Measurements from ENCODE around the gene TOM1L2. TPM values are rescaled to one million over a fixed set of nuclear protein-coding genes. Genes with fewer than 3 reads are reported as not detected.
A peak's percentile ranks its signal among the peaks of the same experiment; 100 is the strongest.
"Not testable (repeated sequence)": the region's sequence is repeated elsewhere in the genome, so short reads cannot be mapped to it uniquely, and the experiment has no call there.

TOM1L2 gene
- total and polyA plus RNA-seq, 12 donors: 46.4 to 331 (median 273) TPM

- intact Hi-C loops (cut with DNase I): no loop called here
- Histone ChIP-seq H3K4me3 (no peak overlapping the region), H3K27me3 (no peaks in the 10 kb centered on the region), H3K4me1 (peaks cover 23 to 84% (median 46%) of the 10 kb centered on the region in 9 donors), H3K27ac (no peak overlapping the region), H3K9me3 (no peaks in the 10 kb centered on the region), H3K36me3 (peaks cover 0 to 61% (median 7%) of the 10 kb centered on the region in 9 donors)
- TF ChIP-seq CTCF (IDR thresholded peaks at IDR 0.05): no peak
- ATAC-seq (no peak), DNase-seq (no peak)
- WGBS, 2 donors: 70 to 77% methylated on average over 15 of the region's 15 CpGs
Measured at GRCh38 chr17:17808706-17809432, 163.3 kb downstream of the TOM1L2 start.

- Histone ChIP-seq H3K27ac (peak overlapping the region in 2 of 10 donors; percentile 61 to 67), H3K4me1 (peaks cover 23 to 78% (median 44%) of the 10 kb centered on the region in 9 donors), H3K36me3 (peaks cover 0 to 61% (median under 1%) of the 10 kb centered on the region in 9 donors)
- ATAC-seq; H3K9me3 ChIP-seq; intact Hi-C loops (cut with DNase I); H3K27me3 ChIP-seq; DNase-seq; H3K4me3 ChIP-seq: not testable (repeated sequence)
- WGBS, 2 donors: 98% methylated on average over 5 of the region's 5 CpGs
Measured at GRCh38 chr17:17808200-17808599, 164.0 kb downstream of the TOM1L2 start.

- TF ChIP-seq CTCF (IDR thresholded peaks at IDR 0.05): no peak
- intact Hi-C loops (cut with DNase I): no loop called here
- DNase-seq: no peak
- Histone ChIP-seq H3K4me1 (peaks cover 21 to 72% (median 41%) of the 10 kb centered on the region in 9 donors), H3K9me3 (no peaks in the 10 kb centered on the region), H3K27ac (peak overlapping the region in 6 of 10 donors; percentile 9 to 67 (median 24)), H3K27me3 (no peaks in the 10 kb centered on the region), H3K4me3 (no peak overlapping the region), H3K36me3 (peaks cover 0 to 54% (median 0%) of the 10 kb centered on the region in 9 donors)
- no peak for ATAC-seq
- 82 to 89% methylated on average over 5 of the region's 5 CpGs for WGBS, 2 donors
Measured at GRCh38 chr17:17807440-17807839, 164.8 kb downstream of the TOM1L2 start.

- Histone ChIP-seq H3K27me3 (no peaks in the 10 kb centered on the region), H3K36me3 (peaks cover 0 to 52% (median 0%) of the 10 kb centered on the region in 9 donors), H3K9me3 (no peaks in the 10 kb centered on the region), H3K27ac (peak overlapping the region in 6 of 10 donors; percentile 61 to 77 (median 74)), H3K4me1 (peaks cover 15 to 65% (median 35%) of the 10 kb centered on the region in 9 donors), H3K4me3 (no peak overlapping the region)
- intact Hi-C loops (cut with DNase I): no loop called here
- DNase-seq (no peak), ATAC-seq (peak in 1 of 8 donors; percentile 5)
- no peak for TF ChIP-seq CTCF (IDR thresholded peaks at IDR 0.05)
- 76 to 81% methylated on average over 16 to 17 of the region's 17 CpGs for WGBS, 2 donors
Measured at GRCh38 chr17:17806611-17807274, 165.5 kb downstream of the TOM1L2 start.

All from heart right ventricle (tissue), 16 donors.